ENCODE measurements around the gene CYTH2.
A peak's percentile ranks its signal among the peaks of the same experiment; 100 is the strongest.
"Not testable (repeated sequence)": the region's sequence is repeated elsewhere in the genome, so short reads cannot be mapped to it uniquely, and the experiment has no call there.

The CYTH2 gene

GRCh38 chr19:48477067-48477685, 8.0 kb downstream of the CYTH2 start:
- no peak for DNase-seq (ENCODE audit: low spot score)

GRCh38 chr19:48477698-48478338, 8.6 kb downstream of the CYTH2 start:
- no peak for DNase-seq (ENCODE audit: low spot score)

GRCh38 chr19:48478339-48479256, 9.4 kb downstream of the CYTH2 start:
- DNase-seq (ENCODE audit: low spot score) = no peak

- DNase-seq (ENCODE audit: low spot score) = no peak
Measured at GRCh38 chr19:48479686-48480085, 10.5 kb downstream of the CYTH2 start.

GRCh38 chr19:48480183-48480557, 11.0 kb downstream of the CYTH2 start:
- peak; percentile 74 for DNase-seq (ENCODE audit: low spot score)

GRCh38 chr19:48480558-48481500, 11.7 kb downstream of the CYTH2 start:
- peak; percentile 70 for DNase-seq (ENCODE audit: low spot score)

- no peak for DNase-seq (ENCODE audit: low spot score)
Measured at GRCh38 chr19:48481846-48482639, 12.9 kb downstream of the CYTH2 start.

GRCh38 chr19:48483301-48483700, 14.1 kb downstream of the CYTH2 start:
- DNase-seq (ENCODE audit: low spot score) = no peak

- DNase-seq (ENCODE audit: low spot score) = no peak
Measured at GRCh38 chr19:48484247-48484893, 15.2 kb downstream of the CYTH2 start.

- no peak for DNase-seq (ENCODE audit: low spot score)
Measured at GRCh38 chr19:48484931-48485612, 15.9 kb downstream of the CYTH2 start.

- DNase-seq (ENCODE audit: low spot score) = not testable (repeated sequence)
Measured at GRCh38 chr19:48486706-48487105, 17.5 kb downstream of the CYTH2 start.

- no peak for DNase-seq (ENCODE audit: low spot score)
Measured at GRCh38 chr19:48487544-48487943, 18.4 kb downstream of the CYTH2 start.

- DNase-seq (ENCODE audit: low spot score) = peak; percentile 75
Measured at GRCh38 chr19:48487948-48488347, 18.8 kb downstream of the CYTH2 start.

- not testable (repeated sequence) for DNase-seq (ENCODE audit: low spot score)
Measured at GRCh38 chr19:48488478-48488877, 19.3 kb downstream of the CYTH2 start.

GRCh38 chr19:48489608-48490216, 20.5 kb downstream of the CYTH2 start:
- peak; percentile 74 for DNase-seq (ENCODE audit: low spot score)

- DNase-seq (ENCODE audit: low spot score) = no peak
Measured at GRCh38 chr19:48490981-48491792, 22.0 kb downstream of the CYTH2 start.

GRCh38 chr19:48491793-48492123, 22.6 kb downstream of the CYTH2 start:
- DNase-seq (ENCODE audit: low spot score) = peak; percentile 60

- DNase-seq (ENCODE audit: low spot score) = peak; percentile 93
Measured at GRCh38 chr19:48492925-48493717, 24.0 kb downstream of the CYTH2 start.

Measured in cerebellar cortex (tissue), 1 donor.